HCT116 (cell line): ENCODE results near the gene TAGLN2. TPM values are rescaled to one million over a fixed set of nuclear protein-coding genes. Genes with fewer than 3 reads are reported as not detected.

Experiments used
- ATAC-seq: fragments of 200-7000 bp; cut with Tn5 transposase; 2 replicates; pipeline ENCODE4 v1.9.1; 2020; ENCODE audit warnings: mild to moderate bottlenecking, moderate library complexity
- BruUV-seq: library from RNA; stranded (reverse); fragments of 400-500 nt; replicated peaks from 2 replicates; lab custom pipeline; 2021; lab: Mats Ljungman, UMichigan
- CTCF ChIA-PET: fragments of 300-600 bp; sonication (Branson Sonifier 250); formaldehyde crosslinking; loops from one replicate; lab custom pipeline; 2021; ENCODE audit warnings: antibody characterized with exemption; lab: Charles Lee
- POLR2A ChIA-PET: fragments of 300-600, 350-600 bp; sonication (Branson Sonifier 250); formaldehyde crosslinking; loops from one replicate; lab custom pipeline; 2021; ENCODE audit warnings: antibody characterized with exemption; lab: Charles Lee
- RAD21 ChIA-PET, 2 experiments: fragments of 300-600 bp; sonication (Branson Sonifier 250); formaldehyde crosslinking; loops; one replicate each; lab custom pipeline; 2023; ENCODE audit warnings: low total read pairs in 2 of 2; ENCODE audit not compliant: uncharacterized antibody in 2 of 2, unreplicated experiment in 2 of 2, low non-redundant PET in 1 of 2; lab: Charles Lee
- DNase-seq: peaks from one replicate; pipeline ENCODE4 v3.0.0-alpha.2; 2010; ENCODE audit warnings: low read depth, low spot score
- H2AFZ ChIP-seq: fragments of 200-600 bp; shearing (Covaris generic), sonication (generic); 2 replicates; pipeline ENCODE4 v1.6.1; 2017; ENCODE audit warnings: low read depth, mixed run types, mixed read lengths, antibody characterized with exemption, low read length; ENCODE audit not compliant: poor library complexity, severe bottlenecking
- H3K27ac ChIP-seq: 2 replicates; pipeline ENCODE4 v1.5.1; 2012; ENCODE audit warnings: low read depth, low read length
- H3K27me3 ChIP-seq: fragments of 200-600 bp; sonication (generic); 2 replicates; pipeline ENCODE4 v1.6.1; 2016; ENCODE audit warnings: mixed run types, low read length, mixed read lengths; ENCODE audit not compliant: insufficient read depth
- H3K36me3 ChIP-seq, 2 experiments: fragments of 200-500 bp in 1 of 2; fragments of 200-600 bp in 1 of 2; sonication (Bioruptor generic) in 1 of 2; sonication (generic) in 1 of 2; 2 replicates each; pipeline versions ENCODE4 v1.5.1 to v1.6.1; 2014 to 2016; ENCODE audit warnings: low read length in 2 of 2, inconsistent platforms in 1 of 2, mixed read lengths in 1 of 2, mixed run types in 1 of 2; ENCODE audit not compliant: insufficient read depth in 2 of 2, control insufficient read depth in 1 of 2
- H3K4me1 ChIP-seq, 2 experiments: fragments of 200-600 bp in 1 of 2; sonication (generic) in 1 of 2; 2 replicates each; pipeline versions ENCODE4 v1.5.1 to v1.6.1; 2012 to 2017; ENCODE audit warnings: low read length in 2 of 2, inconsistent platforms in 1 of 2, mild to moderate bottlenecking in 1 of 2, mixed read lengths in 1 of 2, mixed run types in 1 of 2, moderate library complexity in 1 of 2; ENCODE audit not compliant: insufficient read depth in 2 of 2, control insufficient read depth in 1 of 2
- H3K4me2 ChIP-seq: fragments of 200-600 bp; sonication (generic); 2 replicates; pipeline ENCODE4 v1.6.1; 2017; ENCODE audit warnings: mixed run types, low read length, mixed read lengths
- H3K4me3 ChIP-seq, 2 experiments: fragments of 200-600 bp in 1 of 2; sonication (generic) in 1 of 2; replicated peaks in 1 of 2; 2 replicates each; pipeline ENCODE4 v1.5.1; 2011 to 2016; ENCODE audit warnings: low read length in 2 of 2, control low read depth in 1 of 2, low read depth in 1 of 2, mild to moderate bottlenecking in 1 of 2, mixed read lengths in 1 of 2, mixed run types in 1 of 2
- H3K79me2 ChIP-seq: fragments of 200-600 bp; sonication (generic); 2 replicates; pipeline ENCODE4 v1.6.1; 2017; ENCODE audit warnings: mild to moderate bottlenecking, mixed run types, low read length, moderate library complexity, mixed read lengths; ENCODE audit not compliant: insufficient read depth
- H3K9ac ChIP-seq: fragments of 200-600 bp; sonication (generic); 2 replicates; pipeline ENCODE4 v1.6.1; 2016; ENCODE audit warnings: low read length, mixed read lengths
- H3K9me2 ChIP-seq: fragments of 200-600 bp; sonication (generic), shearing (Covaris generic); 2 replicates; pipeline ENCODE4 v1.6.1; 2017; ENCODE audit warnings: mixed run types, mild to moderate bottlenecking, moderate library complexity; ENCODE audit not compliant: insufficient read depth
- H3K9me3 ChIP-seq, 2 experiments: fragments of 200-500 bp in 1 of 2; fragments of 200-600 bp in 1 of 2; sonication (Bioruptor generic) in 1 of 2; sonication (generic) in 1 of 2; 2 replicates each; pipeline ENCODE4 v1.6.1; 2014 to 2017; ENCODE audit warnings: low read length in 2 of 2, mixed read lengths in 2 of 2, inconsistent platforms in 1 of 2, low read depth in 1 of 2, mild to moderate bottlenecking in 1 of 2, mixed run types in 1 of 2, moderate library complexity in 1 of 2; ENCODE audit not compliant: control insufficient read depth in 1 of 2, insufficient read depth in 1 of 2
- H4K20me1 ChIP-seq: fragments of 200-600 bp; sonication (generic), shearing (Covaris generic); 2 replicates; pipeline ENCODE4 v1.6.1; 2017; ENCODE audit warnings: mixed run types, mild to moderate bottlenecking, moderate library complexity; ENCODE audit not compliant: insufficient read depth
- ATF3 ChIP-seq: IDR thresholded peaks from 2 replicates; pipeline ENCODE4 v1.6.1; 2012
- CBX3 ChIP-seq: IDR thresholded peaks from 2 replicates; pipeline ENCODE4 v1.6.1; 2012; ENCODE audit warnings: low read depth
- CEBPB ChIP-seq: IDR thresholded peaks from 2 replicates; pipeline ENCODE4 v1.6.1; 2012; ENCODE audit warnings: low read depth
- EGR1 ChIP-seq: IDR thresholded peaks from 2 replicates; pipeline ENCODE4 v1.6.1; 2012; ENCODE audit warnings: low read depth
- ELF1 ChIP-seq: IDR thresholded peaks from 2 replicates; pipeline ENCODE4 v1.6.1; 2012; ENCODE audit warnings: low read depth, borderline replicate concordance
- EZH2 ChIP-seq: fragments of 200-600 bp; sonication (generic); IDR thresholded peaks from 2 replicates; pipeline ENCODE4 v1.6.1; 2017; ENCODE audit warnings: antibody characterized with exemption, mixed run types
- EZH2phosphoT487 ChIP-seq: fragments of 200-600 bp; IDR thresholded peaks from 2 replicates; pipeline ENCODE4 v1.6.1; 2018; ENCODE audit warnings: antibody characterized with exemption, borderline replicate concordance
- JUND ChIP-seq: IDR thresholded peaks from 2 replicates; pipeline ENCODE4 v1.6.1; 2012
- MAX ChIP-seq: IDR thresholded peaks from 2 replicates; pipeline ENCODE4 v1.6.1; 2012
- POLR2A ChIP-seq: IDR thresholded peaks from 2 replicates; pipeline ENCODE4 v1.7.0; 2011; ENCODE audit warnings: borderline replicate concordance; ENCODE audit not compliant: insufficient read depth, insufficient read length; ENCODE audit errors: extremely low read depth
- POLR2AphosphoS5 ChIP-seq: IDR thresholded peaks from 2 replicates; pipeline ENCODE4 v1.6.1; 2011; ENCODE audit warnings: mild to moderate bottlenecking, low read depth, low read length, moderate library complexity
- RAD21 ChIP-seq: IDR thresholded peaks from 2 replicates; pipeline ENCODE4 v1.6.1; 2012; ENCODE audit warnings: low read depth, mild to moderate bottlenecking
- REST ChIP-seq: IDR thresholded peaks from 2 replicates; pipeline ENCODE4 v1.6.1; 2012; ENCODE audit warnings: low read depth
- SIN3A ChIP-seq: IDR thresholded peaks from 2 replicates; pipeline ENCODE4 v1.6.1; 2012; ENCODE audit warnings: low read depth
- SP1 ChIP-seq: IDR thresholded peaks from 2 replicates; pipeline ENCODE4 v1.6.1; 2012; ENCODE audit warnings: low read depth
- SRF ChIP-seq: IDR thresholded peaks from 2 replicates; pipeline ENCODE4 v1.6.1; 2012; ENCODE audit warnings: low read depth
- TCF7L2 ChIP-seq: IDR thresholded peaks from 2 replicates; pipeline ENCODE4 v1.7.0; 2011; ENCODE audit warnings: borderline replicate concordance, inconsistent platforms; ENCODE audit not compliant: insufficient read depth, insufficient read length; ENCODE audit errors: extremely low read depth
- YY1 ChIP-seq: IDR thresholded peaks from 2 replicates; pipeline ENCODE4 v1.6.1; 2011; ENCODE audit warnings: low read length, low read depth, moderate library complexity, mild to moderate bottlenecking; ENCODE audit not compliant: insufficient replicate concordance; ENCODE audit errors: extremely low read depth
- ZFX ChIP-seq: fragments of 450-650 bp; IDR thresholded peaks from 2 replicates; pipeline ENCODE4 v1.6.1; 2017
- ZNF274 ChIP-seq: fragments of 200-500 bp; sonication (Bioruptor generic); IDR thresholded peaks from 2 replicates; pipeline ENCODE4 v1.6.1; 2014; ENCODE audit warnings: mild to moderate bottlenecking, low read depth, low read length, inconsistent platforms
- intact Hi-C: fragments of 100-400 bp; cut with micrococcal nuclease; formaldehyde crosslinking; loops from 2 replicates; pipeline ENCODE4 v1.10.0; 2022
- total RNA-seq: library from RNA; stranded (reverse); gene quantifications from one replicate; pipeline ENCODE4 v1.2.1, GENCODE V29; 2021; ENCODE audit not compliant: unreplicated experiment
- TF ChIP-seq, protein P1 (sequence below): IDR thresholded peaks from 2 replicates; pipeline ENCODE4 v1.6.1; 2011; ENCODE audit warnings: mild to moderate bottlenecking, low read length, moderate library complexity; ENCODE audit not compliant: insufficient replicate concordance; ENCODE audit errors: extremely low read depth

The TAGLN2 gene
- total RNA-seq, 1 experiment from 2014 or later, result 127 TPM

- Histone ChIP-seq H2AFZ (peak within 1 kb of the TSS; percentile 3), H3K79me2 (no peaks in the 10 kb centered on the region), H3K4me3 (peak within 1 kb of the TSS; percentile 54 to 63), H3K4me1 (peaks cover 14 to 25% of the 10 kb centered on the region in 2 experiments), H3K27ac (peak within 1 kb of the TSS; percentile 64), H3K27me3 (no peaks in the 10 kb centered on the region), H3K36me3 (no peaks in the 10 kb centered on the region), H3K4me2 (peak within 1 kb of the TSS; percentile 91), H3K9me2 (no peaks in the 10 kb centered on the region), H4K20me1 (no peaks in the 10 kb centered on the region), H3K9ac (peak within 1 kb of the TSS; percentile 60), H3K9me3 (no peaks in the 10 kb centered on the region)
- no TSS peak for BruUV-seq
- ChIA-PET POLR2A (no interaction called here), RAD21 (interaction anchor here (1.8 to 2.0 kb wide), 2 partner anchors 62 kb away, joined by 5 read pairs; no protein-coding TSS in a partner anchor), CTCF (interaction anchor here (0.7 to 2.2 kb wide), 8 partner anchors 10 to 814 kb away, joined by 3 to 40 read pairs (median 3); no protein-coding TSS in a partner anchor)
- peak; percentile 94 for ATAC-seq
- intact Hi-C loops, result no loop called here
- DNase-seq, result peak; percentile 78
- TF ChIP-seq CEBPB (no peak; the same call in 1 of the 2 replicates), REST (no peak), POLR2AphosphoS5 (peak; percentile 60), EZH2phosphoT487 (no peak), YY1 (peak; percentile 61), ELF1 (no peak), CBX3 (peak; percentile 74), EGR1 (peak; percentile 45; the same call in 1 of the 2 replicates), TCF7L2 (peak; percentile 17), SIN3A (peak; percentile 42; the same call in 1 of the 2 replicates), EZH2 (no peak), ATF3 (no peak), POLR2A (peak; percentile 41), MAX (peak; percentile 88), SP1 (peak; percentile 91), SRF (no peak), ZFX (no peak; the same call in 1 of the 2 replicates), ZNF274 (no peak), RAD21 (peak; percentile 51), JUND (no peak; the same call in 1 of the 2 replicates)
- TF ChIP-seq, protein P1, sequence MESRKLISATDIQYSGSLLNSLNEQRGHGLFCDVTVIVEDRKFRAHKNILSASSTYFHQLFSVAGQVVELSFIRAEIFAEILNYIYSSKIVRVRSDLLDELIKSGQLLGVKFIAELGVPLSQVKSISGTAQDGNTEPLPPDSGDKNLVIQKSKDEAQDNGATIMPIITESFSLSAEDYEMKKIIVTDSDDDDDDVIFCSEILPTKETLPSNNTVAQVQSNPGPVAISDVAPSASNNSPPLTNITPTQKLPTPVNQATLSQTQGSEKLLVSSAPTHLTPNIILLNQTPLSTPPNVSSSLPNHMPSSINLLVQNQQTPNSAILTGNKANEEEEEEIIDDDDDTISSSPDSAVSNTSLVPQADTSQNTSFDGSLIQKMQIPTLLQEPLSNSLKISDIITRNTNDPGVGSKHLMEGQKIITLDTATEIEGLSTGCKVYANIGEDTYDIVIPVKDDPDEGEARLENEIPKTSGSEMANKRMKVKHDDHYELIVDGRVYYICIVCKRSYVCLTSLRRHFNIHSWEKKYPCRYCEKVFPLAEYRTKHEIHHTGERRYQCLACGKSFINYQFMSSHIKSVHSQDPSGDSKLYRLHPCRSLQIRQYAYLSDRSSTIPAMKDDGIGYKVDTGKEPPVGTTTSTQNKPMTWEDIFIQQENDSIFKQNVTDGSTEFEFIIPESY, result peak; percentile 3
Measured at GRCh38 chr1:159945483-159946241, 20.4 kb upstream of the TAGLN2 start, which contains the start of gene IGSF9. TSS of gene IGSF9 (minus strand) at chr1:159945613. CDS start at chr1:159943454, 2,159 bp downstream.
